WTC11 (cell line): Measurements from ENCODE around the gene ADAM12. TPM values are rescaled to one million over a fixed set of nuclear protein-coding genes. Genes with fewer than 3 reads are reported as not detected.

ENCODE experiments used
- ATAC-seq: fragments of 200-7000 bp; cut with Tn5 transposase; 2 replicates; pipeline ENCODE4 v1.10.0; 2021; ENCODE audit warnings: mild to moderate bottlenecking, moderate library complexity
- CTCF ChIA-PET: fragments of 300-600 bp; sonication (Branson Sonifier 250); formaldehyde crosslinking; loops from one replicate; lab custom pipeline; 2021; ENCODE audit warnings: antibody characterized with exemption; lab: Charles Lee
- POLR2A ChIA-PET: fragments of 350-600 bp; sonication (Branson Sonifier 250); formaldehyde crosslinking; loops from one replicate; lab custom pipeline; 2021; ENCODE audit warnings: antibody characterized with exemption; lab: Charles Lee
- DNase-seq: peaks from one replicate; pipeline ENCODE4 v3.0.0; 2021; ENCODE audit warnings: low spot score
- H3K27ac Mint-ChIP-seq: 2 replicates; pipeline ENCODE4 v1.8.0; 2021; ENCODE audit warnings: mixed read lengths
- H3K27me3 Mint-ChIP-seq: 2 replicates; pipeline ENCODE4 v1.8.0; 2021; ENCODE audit warnings: low read depth, mild to moderate bottlenecking, moderate library complexity, mixed read lengths
- H3K36me3 Mint-ChIP-seq: 2 replicates; pipeline ENCODE4 v1.8.0; 2021; ENCODE audit warnings: mixed read lengths
- H3K4me1 Mint-ChIP-seq: 2 replicates; pipeline ENCODE4 v1.8.0; 2022; ENCODE audit warnings: mixed read lengths
- H3K4me3 Mint-ChIP-seq: 2 replicates; pipeline ENCODE4 v1.8.0; 2021; ENCODE audit warnings: mild to moderate bottlenecking, moderate library complexity, mixed read lengths
- H3K9me3 Mint-ChIP-seq: 2 replicates; pipeline ENCODE4 v1.8.0; 2021; ENCODE audit warnings: mixed read lengths
- CBFB ChIP-seq: sonication (generic); formaldehyde crosslinking; IDR thresholded peaks from 2 replicates; pipeline ENCODE4 v1.8.1; 2022; ENCODE audit warnings: mild to moderate bottlenecking, low read depth, missing genetic modification reagents
- EMX1 ChIP-seq: fragments of 250-450 bp; sonication (Bioruptor Pico); IDR thresholded peaks from 2 replicates; pipeline ENCODE4 v1.8.0; 2021; ENCODE audit warnings: mild to moderate bottlenecking
- GABPB1 ChIP-seq: sonication (generic); formaldehyde crosslinking; IDR thresholded peaks from 2 replicates; pipeline ENCODE4 v1.8.1; 2023; ENCODE audit warnings: mild to moderate bottlenecking, missing genetic modification reagents
- GRHL2 ChIP-seq: fragments of 250-450 bp; sonication (Bioruptor Pico); IDR thresholded peaks from 2 replicates; pipeline ENCODE4 v1.8.0; 2022; ENCODE audit warnings: mild to moderate bottlenecking, moderate library complexity; ENCODE audit not compliant: insufficient replicate concordance, severe bottlenecking
- IRF2 ChIP-seq: sonication (generic); formaldehyde crosslinking; IDR thresholded peaks from 2 replicates; pipeline ENCODE4 v1.8.0; 2022; ENCODE audit warnings: low read depth, missing genetic modification reagents, borderline replicate concordance
- MXD4 ChIP-seq: fragments of 250-450 bp; sonication (Bioruptor Pico); IDR thresholded peaks from 2 replicates; pipeline ENCODE4 v1.8.0; 2021; ENCODE audit warnings: mild to moderate bottlenecking, moderate library complexity, borderline replicate concordance
- NFATC4 ChIP-seq: fragments of 250-450 bp; sonication (Bioruptor Pico); IDR thresholded peaks from 2 replicates; pipeline ENCODE4 v1.9.0; 2021; ENCODE audit warnings: mild to moderate bottlenecking
- RELA ChIP-seq: sonication (generic); formaldehyde crosslinking; IDR thresholded peaks from 2 replicates; pipeline ENCODE4 v1.8.1; 2022; ENCODE audit warnings: missing genetic modification reagents, mild to moderate bottlenecking, borderline replicate concordance
- SMAD3 ChIP-seq: sonication (generic); formaldehyde crosslinking; IDR thresholded peaks from 2 replicates; pipeline ENCODE4 v1.8.0; 2022; ENCODE audit warnings: missing genetic modification reagents, mild to moderate bottlenecking, borderline replicate concordance
- ZNF423 ChIP-seq: fragments of 250-450 bp; sonication (Bioruptor Pico); IDR thresholded peaks from 2 replicates; pipeline ENCODE4 v2.1.2; 2022; ENCODE audit warnings: mild to moderate bottlenecking, moderate library complexity
- total RNA-seq: library from RNA; stranded (reverse); gene quantifications from 3 replicates; pipeline ENCODE4 v1.2.3, GENCODE V29; 2021
- TF ChIP-seq, protein P1 (sequence below): sonication (generic); formaldehyde crosslinking; IDR thresholded peaks from 2 replicates; pipeline ENCODE4 v1.8.1; 2022; ENCODE audit warnings: low read depth, missing genetic modification reagents, borderline replicate concordance
- TF ChIP-seq, protein P2 (sequence below): sonication (generic); formaldehyde crosslinking; IDR thresholded peaks from 2 replicates; pipeline ENCODE4 v1.8.1; 2022; ENCODE audit warnings: missing genetic modification reagents, borderline replicate concordance
- TF ChIP-seq, protein P3 (sequence below): fragments of 200-600 bp; IDR thresholded peaks from 2 replicates; pipeline ENCODE4 v1.8.0; 2022; ENCODE audit warnings: antibody characterized with exemption
- TF ChIP-seq, protein P4 (sequence below): sonication (generic); formaldehyde crosslinking; IDR thresholded peaks from 2 replicates; pipeline ENCODE4 v1.8.1; 2023; ENCODE audit warnings: mild to moderate bottlenecking, missing genetic modification reagents, borderline replicate concordance
- TF ChIP-seq, protein P5 (sequence below): sonication (generic); formaldehyde crosslinking; IDR thresholded peaks from 2 replicates; pipeline ENCODE4 v1.8.1; 2022; ENCODE audit warnings: low read depth, mild to moderate bottlenecking, moderate library complexity, missing genetic modification reagents, borderline replicate concordance
- TF ChIP-seq, protein P6 (sequence below): sonication (generic); formaldehyde crosslinking; IDR thresholded peaks from 2 replicates; pipeline ENCODE4 v1.8.1; 2023; ENCODE audit warnings: mild to moderate bottlenecking, missing genetic modification reagents

Gene ADAM12
- total RNA-seq, 1 experiment from 2014 or later: 0.22 TPM

DNA sequence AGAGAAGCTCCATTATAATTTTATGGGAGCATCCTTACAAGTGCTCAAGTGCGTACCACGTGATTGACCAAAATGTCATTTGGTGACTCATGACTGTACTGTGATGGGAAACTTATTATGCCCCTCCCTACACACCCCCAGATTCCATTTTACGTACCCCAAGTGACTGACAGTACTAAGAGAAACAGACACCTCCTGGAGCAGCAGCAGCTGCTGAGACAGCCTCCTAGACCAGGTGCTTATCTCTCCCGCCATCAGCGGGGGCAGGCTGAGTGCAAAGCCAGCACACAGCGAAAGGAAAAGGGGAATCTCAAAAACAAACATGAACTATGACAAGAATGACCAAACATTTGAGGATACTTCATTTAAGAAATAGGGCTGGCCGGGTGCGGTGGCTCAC, 4.2 kb upstream of the ADAM12 start (continued):
- TF ChIP-seq, protein P1, sequence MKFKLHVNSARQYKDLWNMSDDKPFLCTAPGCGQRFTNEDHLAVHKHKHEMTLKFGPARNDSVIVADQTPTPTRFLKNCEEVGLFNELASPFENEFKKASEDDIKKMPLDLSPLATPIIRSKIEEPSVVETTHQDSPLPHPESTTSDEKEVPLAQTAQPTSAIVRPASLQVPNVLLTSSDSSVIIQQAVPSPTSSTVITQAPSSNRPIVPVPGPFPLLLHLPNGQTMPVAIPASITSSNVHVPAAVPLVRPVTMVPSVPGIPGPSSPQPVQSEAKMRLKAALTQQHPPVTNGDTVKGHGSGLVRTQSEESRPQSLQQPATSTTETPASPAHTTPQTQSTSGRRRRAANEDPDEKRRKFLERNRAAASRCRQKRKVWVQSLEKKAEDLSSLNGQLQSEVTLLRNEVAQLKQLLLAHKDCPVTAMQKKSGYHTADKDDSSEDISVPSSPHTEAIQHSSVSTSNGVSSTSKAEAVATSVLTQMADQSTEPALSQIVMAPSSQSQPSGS (CRISPR knock-in tag): no peak
- TF ChIP-seq, protein P2, sequence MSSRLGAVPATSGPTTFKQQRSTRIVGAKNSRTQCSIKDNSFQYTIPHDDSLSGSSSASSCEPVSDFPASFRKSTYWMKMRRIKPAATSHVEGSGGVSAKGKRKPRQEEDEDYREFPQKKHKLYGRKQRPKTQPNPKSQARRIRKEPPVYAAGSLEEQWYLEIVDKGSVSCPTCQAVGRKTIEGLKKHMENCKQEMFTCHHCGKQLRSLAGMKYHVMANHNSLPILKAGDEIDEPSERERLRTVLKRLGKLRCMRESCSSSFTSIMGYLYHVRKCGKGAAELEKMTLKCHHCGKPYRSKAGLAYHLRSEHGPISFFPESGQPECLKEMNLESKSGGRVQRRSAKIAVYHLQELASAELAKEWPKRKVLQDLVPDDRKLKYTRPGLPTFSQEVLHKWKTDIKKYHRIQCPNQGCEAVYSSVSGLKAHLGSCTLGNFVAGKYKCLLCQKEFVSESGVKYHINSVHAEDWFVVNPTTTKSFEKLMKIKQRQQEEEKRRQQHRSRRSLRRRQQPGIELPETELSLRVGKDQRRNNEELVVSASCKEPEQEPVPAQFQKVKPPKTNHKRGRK (CRISPR knock-in tag): no peak
- TF ChIP-seq, all 79 proteins: peak for 0

DNA sequence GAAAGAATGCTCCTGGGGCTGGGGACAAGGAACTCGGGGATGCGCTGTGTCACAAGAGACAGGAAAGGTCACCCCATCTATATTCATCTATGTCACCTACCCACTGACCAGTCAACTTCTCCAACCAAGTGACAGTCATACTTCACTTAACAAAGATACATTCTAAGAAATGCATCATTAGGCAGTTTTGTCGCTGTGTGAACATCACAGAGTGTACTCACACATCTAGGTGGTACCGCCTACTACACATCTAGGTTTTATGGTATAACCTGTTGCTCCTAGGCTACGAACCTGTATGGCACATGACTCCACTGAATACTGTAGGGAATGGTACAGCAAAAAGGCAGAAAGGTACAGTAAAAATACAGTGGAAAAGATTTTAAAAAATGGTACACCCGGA, 3.8 kb upstream of the ADAM12 start:
- ATAC-seq: no peak
- peaks cover 11% of the 10 kb centered on the region for H3K4me1 Mint-ChIP-seq
- ChIA-PET CTCF (no interaction called here), POLR2A (no interaction called here)
- no peak for DNase-seq
- H3K27ac Mint-ChIP-seq: no peak overlapping the region
- H3K9me3 Mint-ChIP-seq: peaks cover 7% of the 10 kb centered on the region
- TF ChIP-seq, protein P3, sequence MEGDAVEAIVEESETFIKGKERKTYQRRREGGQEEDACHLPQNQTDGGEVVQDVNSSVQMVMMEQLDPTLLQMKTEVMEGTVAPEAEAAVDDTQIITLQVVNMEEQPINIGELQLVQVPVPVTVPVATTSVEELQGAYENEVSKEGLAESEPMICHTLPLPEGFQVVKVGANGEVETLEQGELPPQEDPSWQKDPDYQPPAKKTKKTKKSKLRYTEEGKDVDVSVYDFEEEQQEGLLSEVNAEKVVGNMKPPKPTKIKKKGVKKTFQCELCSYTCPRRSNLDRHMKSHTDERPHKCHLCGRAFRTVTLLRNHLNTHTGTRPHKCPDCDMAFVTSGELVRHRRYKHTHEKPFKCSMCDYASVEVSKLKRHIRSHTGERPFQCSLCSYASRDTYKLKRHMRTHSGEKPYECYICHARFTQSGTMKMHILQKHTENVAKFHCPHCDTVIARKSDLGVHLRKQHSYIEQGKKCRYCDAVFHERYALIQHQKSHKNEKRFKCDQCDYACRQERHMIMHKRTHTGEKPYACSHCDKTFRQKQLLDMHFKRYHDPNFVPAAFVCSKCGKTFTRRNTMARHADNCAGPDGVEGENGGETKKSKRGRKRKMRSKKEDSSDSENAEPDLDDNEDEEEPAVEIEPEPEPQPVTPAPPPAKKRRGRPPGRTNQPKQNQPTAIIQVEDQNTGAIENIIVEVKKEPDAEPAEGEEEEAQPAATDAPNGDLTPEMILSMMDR: no peak
- TF ChIP-seq MXD4 (CRISPR knock-in tag): no peak
- TF ChIP-seq, protein P4, sequence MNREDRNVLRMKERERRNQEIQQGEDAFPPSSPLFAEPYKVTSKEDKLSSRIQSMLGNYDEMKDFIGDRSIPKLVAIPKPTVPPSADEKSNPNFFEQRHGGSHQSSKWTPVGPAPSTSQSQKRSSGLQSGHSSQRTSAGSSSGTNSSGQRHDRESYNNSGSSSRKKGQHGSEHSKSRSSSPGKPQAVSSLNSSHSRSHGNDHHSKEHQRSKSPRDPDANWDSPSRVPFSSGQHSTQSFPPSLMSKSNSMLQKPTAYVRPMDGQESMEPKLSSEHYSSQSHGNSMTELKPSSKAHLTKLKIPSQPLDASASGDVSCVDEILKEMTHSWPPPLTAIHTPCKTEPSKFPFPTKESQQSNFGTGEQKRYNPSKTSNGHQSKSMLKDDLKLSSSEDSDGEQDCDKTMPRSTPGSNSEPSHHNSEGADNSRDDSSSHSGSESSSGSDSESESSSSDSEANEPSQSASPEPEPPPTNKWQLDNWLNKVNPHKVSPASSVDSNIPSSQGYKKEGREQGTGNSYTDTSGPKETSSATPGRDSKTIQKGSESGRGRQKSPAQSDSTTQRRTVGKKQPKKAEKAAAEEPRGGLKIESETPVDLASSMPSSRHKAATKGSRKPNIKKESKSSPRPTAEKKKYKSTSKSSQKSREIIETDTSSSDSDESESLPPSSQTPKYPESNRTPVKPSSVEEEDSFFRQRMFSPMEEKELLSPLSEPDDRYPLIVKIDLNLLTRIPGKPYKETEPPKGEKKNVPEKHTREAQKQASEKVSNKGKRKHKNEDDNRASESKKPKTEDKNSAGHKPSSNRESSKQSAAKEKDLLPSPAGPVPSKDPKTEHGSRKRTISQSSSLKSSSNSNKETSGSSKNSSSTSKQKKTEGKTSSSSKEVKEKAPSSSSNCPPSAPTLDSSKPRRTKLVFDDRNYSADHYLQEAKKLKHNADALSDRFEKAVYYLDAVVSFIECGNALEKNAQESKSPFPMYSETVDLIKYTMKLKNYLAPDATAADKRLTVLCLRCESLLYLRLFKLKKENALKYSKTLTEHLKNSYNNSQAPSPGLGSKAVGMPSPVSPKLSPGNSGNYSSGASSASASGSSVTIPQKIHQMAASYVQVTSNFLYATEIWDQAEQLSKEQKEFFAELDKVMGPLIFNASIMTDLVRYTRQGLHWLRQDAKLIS (CRISPR knock-in tag): no peak
- TF ChIP-seq, protein P5, sequence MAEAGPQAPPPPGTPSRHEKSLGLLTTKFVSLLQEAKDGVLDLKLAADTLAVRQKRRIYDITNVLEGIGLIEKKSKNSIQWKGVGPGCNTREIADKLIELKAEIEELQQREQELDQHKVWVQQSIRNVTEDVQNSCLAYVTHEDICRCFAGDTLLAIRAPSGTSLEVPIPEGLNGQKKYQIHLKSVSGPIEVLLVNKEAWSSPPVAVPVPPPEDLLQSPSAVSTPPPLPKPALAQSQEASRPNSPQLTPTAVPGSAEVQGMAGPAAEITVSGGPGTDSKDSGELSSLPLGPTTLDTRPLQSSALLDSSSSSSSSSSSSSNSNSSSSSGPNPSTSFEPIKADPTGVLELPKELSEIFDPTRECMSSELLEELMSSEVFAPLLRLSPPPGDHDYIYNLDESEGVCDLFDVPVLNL: no peak
- no peak for TF ChIP-seq SMAD3 (CRISPR knock-in tag)
- TF ChIP-seq GABPB1 (CRISPR knock-in tag): no peak
- TF ChIP-seq EMX1 (CRISPR knock-in tag): no peak
- TF ChIP-seq IRF2 (CRISPR knock-in tag): no peak
- TF ChIP-seq, protein P6, sequence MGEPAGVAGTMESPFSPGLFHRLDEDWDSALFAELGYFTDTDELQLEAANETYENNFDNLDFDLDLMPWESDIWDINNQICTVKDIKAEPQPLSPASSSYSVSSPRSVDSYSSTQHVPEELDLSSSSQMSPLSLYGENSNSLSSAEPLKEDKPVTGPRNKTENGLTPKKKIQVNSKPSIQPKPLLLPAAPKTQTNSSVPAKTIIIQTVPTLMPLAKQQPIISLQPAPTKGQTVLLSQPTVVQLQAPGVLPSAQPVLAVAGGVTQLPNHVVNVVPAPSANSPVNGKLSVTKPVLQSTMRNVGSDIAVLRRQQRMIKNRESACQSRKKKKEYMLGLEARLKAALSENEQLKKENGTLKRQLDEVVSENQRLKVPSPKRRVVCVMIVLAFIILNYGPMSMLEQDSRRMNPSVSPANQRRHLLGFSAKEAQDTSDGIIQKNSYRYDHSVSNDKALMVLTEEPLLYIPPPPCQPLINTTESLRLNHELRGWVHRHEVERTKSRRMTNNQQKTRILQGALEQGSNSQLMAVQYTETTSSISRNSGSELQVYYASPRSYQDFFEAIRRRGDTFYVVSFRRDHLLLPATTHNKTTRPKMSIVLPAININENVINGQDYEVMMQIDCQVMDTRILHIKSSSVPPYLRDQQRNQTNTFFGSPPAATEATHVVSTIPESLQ: no peak
- TF ChIP-seq CBFB (CRISPR knock-in tag): no peak
- TF ChIP-seq GRHL2 (CRISPR knock-in tag): no peak
- no peak for TF ChIP-seq RELA (CRISPR knock-in tag)
- TF ChIP-seq ZNF423 (CRISPR knock-in tag): no peak
- no peak for TF ChIP-seq NFATC4 (CRISPR knock-in tag)
- no peaks in the 10 kb centered on the region for H3K36me3 Mint-ChIP-seq
- H3K4me3 Mint-ChIP-seq: no peak overlapping the region
- H3K27me3 Mint-ChIP-seq: peaks cover 36% of the 10 kb centered on the region
